GM18507 (cell line): Measurements from ENCODE around the gene MEGF8.

Source experiments
- DNase-seq: peaks from one replicate; pipeline ENCODE4 v3.0.0; 2011; ENCODE audit warnings: low read depth; ENCODE audit not compliant: insufficient read length; ENCODE audit errors: extremely low spot score
- FAIRE-seq: peaks from 2 replicates; lab custom pipeline; 2011; peaks lifted over from hg19 to GRCh38; lab: Jason Lieb, UNC

MEGF8 gene

DNA sequence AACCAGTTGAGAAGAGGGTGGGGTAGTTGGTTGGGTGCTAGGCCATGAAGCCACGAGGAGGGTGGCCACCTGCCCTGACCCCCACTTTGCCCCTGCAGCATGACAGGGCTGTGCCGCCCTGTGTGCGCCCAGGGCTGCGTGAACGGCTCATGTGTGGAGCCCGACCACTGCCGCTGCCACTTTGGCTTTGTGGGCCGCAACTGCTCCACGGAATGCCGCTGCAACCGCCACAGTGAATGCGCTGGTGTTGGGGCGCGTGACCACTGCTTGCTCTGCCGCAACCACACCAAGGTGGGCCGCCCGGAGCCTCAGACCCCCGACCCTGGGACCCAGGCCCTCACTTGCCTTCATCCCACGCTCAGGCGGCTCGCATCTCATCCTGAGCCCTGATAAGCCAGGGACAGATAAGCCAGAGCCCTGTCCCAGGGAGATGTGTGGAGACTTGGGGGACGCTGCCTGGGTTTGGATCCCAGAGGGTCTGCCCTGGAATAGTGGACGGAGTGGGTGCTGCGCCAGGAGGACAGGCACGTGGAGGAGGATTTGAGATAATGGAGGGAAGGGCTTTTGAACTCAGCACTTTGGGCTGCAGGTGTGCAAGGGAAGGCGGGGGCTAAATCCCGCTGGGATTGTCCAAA is 44.1 kb downstream of the MEGF8 start:
- DNase-seq: no peak
- no peak for FAIRE-seq

DNA sequence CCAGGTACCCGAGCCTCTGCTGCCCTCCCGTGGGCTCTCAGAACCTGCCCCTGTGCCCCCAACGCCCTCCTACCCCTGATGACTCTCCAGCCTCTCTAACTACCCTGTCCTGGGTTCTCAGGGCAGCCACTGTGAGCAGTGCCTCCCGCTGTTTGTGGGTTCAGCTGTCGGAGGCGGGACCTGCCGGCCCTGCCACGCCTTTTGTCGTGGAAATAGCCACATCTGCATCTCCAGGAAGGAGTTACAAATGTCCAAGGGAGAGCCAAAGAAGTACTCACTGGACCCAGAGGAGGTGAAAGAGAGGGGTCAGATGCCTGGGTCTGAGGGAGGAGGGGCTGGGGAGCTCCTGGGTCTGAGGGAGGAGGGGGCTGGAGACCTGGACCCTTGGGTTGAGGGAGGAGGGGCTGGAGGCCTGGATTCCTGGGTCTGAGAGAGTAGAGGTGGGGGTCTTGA is 44.7 kb downstream of the MEGF8 start:
- no peak for DNase-seq
- no peak for FAIRE-seq

DNA sequence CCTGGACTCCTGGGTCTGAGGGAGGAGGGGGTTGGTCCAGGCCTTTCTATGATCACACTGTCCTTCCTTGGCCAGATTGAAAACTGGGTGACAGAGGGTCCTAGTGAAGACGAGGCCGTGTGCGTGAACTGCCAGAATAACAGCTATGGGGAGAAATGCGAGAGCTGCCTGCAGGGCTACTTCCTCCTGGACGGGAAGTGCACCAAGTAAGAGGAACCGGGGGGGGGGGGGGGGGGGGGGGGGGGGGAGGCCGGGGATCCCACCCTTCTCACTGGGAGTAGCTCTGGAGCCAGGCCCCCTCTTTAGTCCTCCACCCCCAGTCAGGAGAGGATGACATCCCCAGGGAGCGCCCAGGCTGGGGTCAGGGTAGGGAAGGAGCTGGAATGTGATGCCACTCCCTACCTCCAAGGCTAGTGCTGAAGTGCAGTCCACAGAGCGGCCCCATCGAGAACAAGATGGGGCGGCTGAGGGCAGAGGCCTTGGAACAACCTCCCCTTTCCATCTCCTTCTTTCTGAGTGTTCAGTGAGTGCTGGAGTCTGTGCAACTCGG is 45.3 kb downstream of the MEGF8 start:
- DNase-seq: no peak
- no peak for FAIRE-seq

DNA sequence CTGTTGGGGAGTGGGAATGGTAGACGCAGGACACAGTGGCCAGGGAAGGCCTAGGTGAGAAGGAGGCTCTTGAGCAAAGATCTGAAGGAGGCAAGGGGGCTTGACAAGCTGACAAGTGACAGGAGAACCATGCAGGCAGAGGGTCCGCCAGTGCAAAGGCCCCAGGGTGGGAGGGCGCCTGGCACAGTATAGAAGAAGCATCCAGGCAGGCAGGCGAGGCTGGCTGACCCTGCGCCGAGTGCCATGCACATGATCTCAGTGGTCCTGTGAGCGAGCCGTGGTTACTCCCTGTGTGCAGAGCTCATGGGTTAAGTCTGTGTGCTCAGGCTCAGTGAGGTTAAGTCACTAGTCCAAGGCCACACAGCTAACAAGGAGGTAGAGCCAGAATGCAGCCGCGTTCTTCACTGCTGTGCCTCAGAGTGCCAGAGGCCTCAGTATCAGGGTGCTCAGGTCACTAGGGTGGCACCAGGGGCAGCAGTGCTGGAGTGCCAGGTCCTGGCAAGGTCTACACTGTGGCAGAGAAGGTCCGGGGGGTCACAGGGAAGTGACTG is 49.5 kb downstream of the MEGF8 start:
- no peak for DNase-seq
- FAIRE-seq: no peak

GRCh38 chr19:42375415-42376176 is 50.2 kb downstream of the MEGF8 start:
- FAIRE-seq (no peak), DNase-seq (no peak)

- FAIRE-seq (no peak), DNase-seq (no peak)
These were observed 50.7 kb downstream of the MEGF8 start for GRCh38 chr19:42376177-42376555.

GRCh38 chr19:42378225-42379215 is 53.1 kb downstream of the MEGF8 start:
- FAIRE-seq: no peak
- no peak for DNase-seq

- FAIRE-seq (no peak), DNase-seq (no peak)
These were observed 54.7 kb downstream of the MEGF8 start for GRCh38 chr19:42380155-42380554.

- DNase-seq (no peak), FAIRE-seq (peak; percentile 42)
These were observed 61.7 kb downstream of the MEGF8 start for GRCh38 chr19:42386974-42387707.

- FAIRE-seq (no peak), DNase-seq (no peak)
These were observed 63.5 kb downstream of the MEGF8 start for GRCh38 chr19:42388851-42389489.

DNA sequence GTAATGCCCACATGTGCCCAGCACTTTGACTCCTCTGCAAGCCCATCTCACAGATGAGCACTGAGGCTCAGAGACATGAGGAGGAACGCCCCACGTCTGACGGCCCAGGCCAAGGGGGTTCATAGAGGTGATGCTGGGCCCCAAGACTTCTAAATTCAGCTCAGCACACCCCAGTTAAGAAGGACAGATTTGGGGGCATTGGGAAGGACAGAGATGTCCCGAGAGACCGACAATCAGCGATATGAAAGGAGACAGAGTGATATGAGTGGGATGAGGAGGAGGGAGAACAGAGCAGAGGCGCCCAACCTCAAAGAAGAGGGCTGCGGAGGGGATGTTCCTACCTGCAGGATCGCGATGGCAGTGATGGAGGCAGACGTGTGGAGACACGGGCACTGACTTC is 64.5 kb downstream of the MEGF8 start, which contains the start of gene CNFN:
Gene CNFN, minus strand, starts transcription at position 399 of the 400 bp plus-strand sequence. CDS start 1,260 bp downstream, outside the sequence.
- FAIRE-seq (no peak), DNase-seq (no peak)

- DNase-seq (no peak), FAIRE-seq (no peak)
These were observed 66.7 kb downstream of the MEGF8 start for GRCh38 chr19:42392165-42392564.

DNA sequence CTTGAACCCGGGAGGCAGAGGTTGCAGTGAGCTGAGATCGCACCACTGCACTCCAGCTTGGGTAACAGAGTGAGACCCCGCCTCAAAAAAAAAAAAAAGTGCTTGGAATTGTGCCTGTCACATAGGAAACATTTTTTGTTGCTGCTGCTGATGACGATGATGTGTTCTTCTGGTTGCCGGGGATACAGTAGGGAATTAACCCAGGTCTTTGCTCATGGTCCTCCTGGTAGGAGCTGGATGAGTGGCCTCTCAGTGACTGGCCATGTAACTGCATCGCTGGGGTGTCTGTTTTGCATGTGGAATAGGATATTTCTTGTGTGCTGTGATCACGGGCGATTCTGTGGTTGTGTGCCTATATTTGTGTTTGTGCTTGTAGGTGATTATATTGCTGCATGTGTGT is 69.3 kb downstream of the MEGF8 start:
- DNase-seq (no peak), FAIRE-seq (no peak)

DNA sequence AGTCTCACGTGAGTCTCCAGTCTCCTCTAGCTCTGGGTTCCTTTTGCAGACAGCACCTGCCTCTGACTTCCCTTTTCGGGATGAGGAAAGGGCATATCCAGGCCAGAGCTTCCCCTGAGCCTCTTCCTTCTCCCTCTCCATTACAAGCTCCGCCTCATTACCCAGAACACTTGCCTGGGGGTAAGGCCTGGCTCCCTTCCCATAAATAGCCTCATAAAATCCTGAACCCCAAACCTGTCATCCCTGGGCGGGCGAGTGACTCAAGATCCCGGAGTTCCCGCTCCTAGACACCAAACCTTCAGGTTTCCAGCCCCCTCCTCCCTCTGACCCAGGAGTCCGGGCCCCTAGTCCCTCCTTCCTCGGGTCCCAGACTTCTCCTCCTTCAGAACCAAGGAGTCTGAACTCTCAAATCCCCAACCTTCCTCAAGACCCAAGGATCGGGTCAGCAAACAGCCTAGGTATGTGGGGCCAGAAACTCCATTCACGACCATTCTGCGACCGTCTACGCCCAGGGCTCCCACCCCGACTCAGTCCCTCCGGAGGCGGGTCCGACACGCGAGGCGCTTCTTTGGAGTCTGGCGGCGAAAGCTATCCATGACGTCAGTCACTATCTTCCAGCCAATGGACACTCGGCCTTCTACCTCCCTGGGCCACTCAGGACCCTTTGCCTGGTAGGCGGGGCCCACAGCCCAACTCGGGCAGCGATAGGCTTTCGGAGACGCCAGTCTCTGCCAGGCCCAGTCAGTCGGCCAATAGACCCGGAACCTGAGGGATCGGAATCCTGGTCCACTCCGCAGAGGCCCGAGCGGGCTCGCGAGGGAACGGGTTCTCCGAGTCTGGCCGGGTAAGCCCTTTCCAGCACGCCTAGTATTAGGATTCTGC is 71.2 kb downstream of the MEGF8 start:
- FAIRE-seq (peak; percentile 99), DNase-seq (peak; percentile 100)

GRCh38 chr19:42397263-42398166 is 72.1 kb downstream of the MEGF8 start:
- DNase-seq: no peak
- no peak for FAIRE-seq

DNA sequence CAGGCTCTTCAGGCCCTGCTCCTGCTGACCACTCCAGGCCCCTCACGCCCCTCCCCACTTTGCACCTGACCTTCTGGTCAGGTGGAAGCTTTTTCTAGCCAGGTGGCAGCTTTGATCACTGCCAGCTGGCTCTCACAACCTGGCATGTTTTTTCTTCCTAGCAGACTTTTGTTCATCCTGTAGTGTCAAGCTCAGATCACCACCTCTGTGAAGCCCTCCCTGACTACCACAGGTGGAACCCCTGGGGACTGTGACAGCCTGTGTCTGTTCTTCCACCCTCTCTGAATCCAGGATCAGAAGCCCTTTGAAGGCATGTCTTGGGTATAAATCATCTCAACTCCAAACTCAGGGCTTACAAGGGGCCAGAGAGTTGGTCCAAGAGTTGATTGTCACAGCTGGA is 75.0 kb downstream of the MEGF8 start:
- FAIRE-seq: no peak
- DNase-seq: no peak
